Ramos (cell line): ENCODE results near the gene NELFB.

ENCODE experiments used
- in situ Hi-C: fragments of 300-500 bp; cut with MboI; formaldehyde crosslinking; loops from one replicate; pipeline ENCODE4 v1.14.3; 2022; ENCODE audit warnings: low sequenced_read_pairs; ENCODE audit not compliant: unreplicated experiment

The NELFB gene

GRCh38 chr9:137309368-137310188, 54.5 kb downstream of the NELFB start:
- in situ Hi-C loops = no loop called here

GRCh38 chr9:137310189-137311052, 55.3 kb downstream of the NELFB start:
- in situ Hi-C loops = no loop called here

- in situ Hi-C loops = no loop called here
These were observed 56.3 kb downstream of the NELFB start for GRCh38 chr9:137311171-137311985.

- in situ Hi-C loops = no loop called here
These were observed 57.1 kb downstream of the NELFB start for GRCh38 chr9:137311986-137312851.

- in situ Hi-C loops = no loop called here
These were observed 57.8 kb downstream of the NELFB start for GRCh38 chr9:137312852-137313325.

GRCh38 chr9:137313326-137313936, 58.3 kb downstream of the NELFB start:
- in situ Hi-C loops = no loop called here

- in situ Hi-C loops = no loop called here
These were observed 58.9 kb downstream of the NELFB start for GRCh38 chr9:137313956-137314560.

GRCh38 chr9:137314561-137315560, 59.7 kb downstream of the NELFB start:
- in situ Hi-C loops = no loop called here

GRCh38 chr9:137315581-137316011, 60.5 kb downstream of the NELFB start:
- in situ Hi-C loops = no loop called here

GRCh38 chr9:137316012-137316981, 61.2 kb downstream of the NELFB start:
- in situ Hi-C loops = no loop called here

- in situ Hi-C loops = no loop called here
These were observed 62.0 kb downstream of the NELFB start for GRCh38 chr9:137317021-137317717.

GRCh38 chr9:137317718-137318511, 62.8 kb downstream of the NELFB start:
- in situ Hi-C loops = no loop called here

- in situ Hi-C loops = no loop called here
These were observed 63.5 kb downstream of the NELFB start for GRCh38 chr9:137318602-137319001.

GRCh38 chr9:137319011-137319738, 64.0 kb downstream of the NELFB start:
- in situ Hi-C loops = no loop called here
